ENCODE results near the gene SLC2A14. TPM values are rescaled to one million over a fixed set of nuclear protein-coding genes. Genes with fewer than 3 reads are reported as not detected.
"Not testable (repeated sequence)": the region's sequence is repeated elsewhere in the genome, so short reads cannot be mapped to it uniquely, and the experiment has no call there.

Gene SLC2A14
- total and polyA plus RNA-seq, 3 experiments from 2014 or later, result 0.13 to 0.15 TPM; not detected in 1

DNA sequence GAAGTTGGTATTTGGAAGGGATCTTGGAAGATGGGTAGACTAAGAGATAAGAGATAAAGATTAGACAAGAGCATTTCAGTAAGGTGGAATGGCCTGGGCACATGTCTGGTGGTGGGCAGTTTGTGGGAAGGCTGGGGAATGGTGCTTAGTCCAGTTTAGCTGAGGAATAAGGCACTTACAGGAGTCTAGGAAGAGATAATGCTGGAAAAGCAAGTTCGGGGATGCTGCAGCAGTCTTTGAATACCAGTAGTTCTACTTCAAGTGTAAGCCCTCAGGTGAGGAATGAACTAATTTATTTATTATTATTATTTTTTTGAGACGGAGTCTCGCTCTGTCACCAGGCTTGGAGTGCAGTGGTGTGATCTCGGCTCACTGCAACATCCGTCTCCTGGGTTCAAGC is 22.6 kb downstream of the SLC2A14 start:
- H3K4me1 Mint-ChIP-seq; POLR2A ChIA-PET; CTCF ChIA-PET; H3K4me1 ChIP-seq (ENCODE audit: insufficient read depth, low read length); H3K36me3 ChIP-seq (ENCODE audit: insufficient read depth, low read length); H3K4me3 Mint-ChIP-seq; H3K4me3 ChIP-seq (ENCODE audit: low read length); H3K36me3 Mint-ChIP-seq; H3K9me3 ChIP-seq (ENCODE audit: low read length); H3K27ac ChIP-seq (ENCODE audit: low read depth, low read length); H3K27me3 ChIP-seq (ENCODE audit: insufficient read depth, low read length, poor library complexity, severe bottlenecking); DNase-seq; H3K9me3 Mint-ChIP-seq: not testable (repeated sequence)
- Mint-ChIP-seq H3K27me3 (peaks cover 19 to 53% of the 10 kb centered on the region in 2 donors), H3K27ac (peak overlapping the region in 2 of 8 donors; percentile 7 to 15)

- POLR2A ChIA-PET, result interaction anchor here (0.6 kb wide), 1 partner anchor 116 kb away, joined by 10 read pairs; no protein-coding TSS in a partner anchor
- H3K4me1 ChIP-seq (ENCODE audit: insufficient read depth, low read length); H3K27ac Mint-ChIP-seq; CTCF ChIA-PET; H3K36me3 ChIP-seq (ENCODE audit: insufficient read depth, low read length); H3K9me3 Mint-ChIP-seq; H3K4me3 Mint-ChIP-seq; DNase-seq; H3K9me3 ChIP-seq (ENCODE audit: low read length); H3K27me3 ChIP-seq (ENCODE audit: insufficient read depth, low read length, poor library complexity, severe bottlenecking); H3K27ac ChIP-seq (ENCODE audit: low read depth, low read length); H3K36me3 Mint-ChIP-seq; H3K4me3 ChIP-seq (ENCODE audit: low read length): not testable (repeated sequence)
- Mint-ChIP-seq H3K4me1 (peaks cover 3 to 10% (median 7%) of the 10 kb centered on the region in 3 donors), H3K27me3 (peaks cover 17 to 51% of the 10 kb centered on the region in 2 donors)
These were observed 24.7 kb downstream of the SLC2A14 start for GRCh38 chr12:7848098-7848422.

DNA sequence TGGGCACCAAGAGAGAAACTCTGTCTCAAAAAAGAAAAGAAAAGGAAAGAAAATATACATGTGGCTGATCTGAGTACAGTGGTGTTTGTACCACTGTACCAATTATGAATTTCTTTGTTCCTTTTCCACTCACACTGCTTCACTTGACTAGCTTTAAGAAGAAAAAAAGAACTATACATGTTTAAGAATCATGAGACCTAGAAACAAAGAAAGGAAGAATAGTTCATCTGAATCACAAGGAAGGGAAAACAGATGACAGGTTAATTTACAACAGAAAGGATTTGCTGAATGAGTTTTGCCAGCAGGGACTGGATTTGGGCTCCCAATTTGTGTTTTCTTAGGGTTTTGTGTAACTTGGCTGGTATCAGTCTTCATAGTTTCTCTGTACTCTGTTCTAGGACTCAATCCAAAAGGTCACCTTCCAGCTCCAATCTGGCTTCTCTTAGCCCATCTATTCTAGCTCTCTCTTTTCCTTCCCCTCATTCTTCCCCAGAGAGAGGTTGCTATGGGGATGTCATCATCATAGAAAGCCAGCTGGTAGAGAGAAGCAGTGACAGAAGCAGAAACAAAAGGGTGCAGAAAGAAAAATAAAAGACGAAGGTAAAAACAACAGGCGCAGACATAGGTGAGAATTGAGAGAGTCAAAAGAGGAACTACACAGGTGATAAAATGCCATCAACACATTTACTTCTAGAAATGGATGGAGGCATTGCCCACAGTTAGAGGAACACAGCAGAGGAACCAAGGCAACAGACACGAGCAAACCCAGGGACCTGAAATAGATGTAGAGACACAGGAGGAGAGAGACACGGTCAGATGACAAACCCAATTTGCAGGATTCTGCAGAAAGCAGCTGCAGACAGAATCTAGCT is 25.3 kb downstream of the SLC2A14 start:
- peaks cover 3 to 10% (median 7%) of the 10 kb centered on the region in 3 donors for H3K4me1 Mint-ChIP-seq
- POLR2A ChIA-PET; DNase-seq; H3K9me3 ChIP-seq (ENCODE audit: low read length); H3K36me3 Mint-ChIP-seq; H3K27ac Mint-ChIP-seq; H3K36me3 ChIP-seq (ENCODE audit: insufficient read depth, low read length); H3K27ac ChIP-seq (ENCODE audit: low read depth, low read length); H3K4me3 ChIP-seq (ENCODE audit: low read length); H3K27me3 ChIP-seq (ENCODE audit: insufficient read depth, low read length, poor library complexity, severe bottlenecking); H3K4me1 ChIP-seq (ENCODE audit: insufficient read depth, low read length); H3K4me3 Mint-ChIP-seq; H3K9me3 Mint-ChIP-seq; CTCF ChIA-PET: not testable (repeated sequence)
- peaks cover 17 to 45% of the 10 kb centered on the region in 2 donors for H3K27me3 Mint-ChIP-seq

DNA sequence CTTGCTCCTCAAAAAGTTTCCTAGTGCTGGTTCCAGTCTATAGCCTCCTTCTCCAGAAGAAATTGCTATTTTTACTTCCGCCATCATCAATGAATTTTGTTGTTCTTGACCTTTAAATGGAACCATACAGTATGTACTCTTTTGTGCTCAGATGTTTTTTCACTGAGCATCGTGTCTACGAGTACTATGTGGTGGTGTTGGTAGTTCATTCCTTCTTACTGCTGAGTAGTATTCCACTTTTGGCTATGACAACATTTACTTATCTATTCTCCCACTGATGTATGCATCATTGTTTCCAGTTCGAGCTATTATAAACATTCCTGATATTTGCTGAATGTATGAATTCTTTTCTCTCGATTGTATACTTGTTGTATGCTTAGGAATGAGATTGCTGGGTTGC is 28.6 kb downstream of the SLC2A14 start:
- no peaks in the 10 kb centered on the region for H3K36me3 ChIP-seq (ENCODE audit: insufficient read depth, low read length)
- DNase-seq, result no peak
- peaks cover 3 to 10% (median 7%) of the 10 kb centered on the region in 3 donors for H3K4me1 Mint-ChIP-seq
- H3K4me1 ChIP-seq (ENCODE audit: insufficient read depth, low read length), result no peaks in the 10 kb centered on the region
- H3K4me3 ChIP-seq (ENCODE audit: low read length), result no peak overlapping the region
- no peak overlapping the region for H3K27ac ChIP-seq (ENCODE audit: low read depth, low read length)
- H3K27ac Mint-ChIP-seq, result no peak overlapping the region
- no peaks in the 10 kb centered on the region for H3K9me3 Mint-ChIP-seq
- H3K9me3 ChIP-seq (ENCODE audit: low read length), result no peaks in the 10 kb centered on the region
- CTCF ChIA-PET, result no interaction called here
- H3K27me3 ChIP-seq (ENCODE audit: insufficient read depth, low read length, poor library complexity, severe bottlenecking), result no peaks in the 10 kb centered on the region
- POLR2A ChIA-PET, result no interaction called here
- no peaks in the 10 kb centered on the region for H3K36me3 Mint-ChIP-seq
- peaks cover 13 to 38% of the 10 kb centered on the region in 2 donors for H3K27me3 Mint-ChIP-seq
- H3K4me3 Mint-ChIP-seq, result peak overlapping the region in 1 of 7 donors; percentile 63

DNA sequence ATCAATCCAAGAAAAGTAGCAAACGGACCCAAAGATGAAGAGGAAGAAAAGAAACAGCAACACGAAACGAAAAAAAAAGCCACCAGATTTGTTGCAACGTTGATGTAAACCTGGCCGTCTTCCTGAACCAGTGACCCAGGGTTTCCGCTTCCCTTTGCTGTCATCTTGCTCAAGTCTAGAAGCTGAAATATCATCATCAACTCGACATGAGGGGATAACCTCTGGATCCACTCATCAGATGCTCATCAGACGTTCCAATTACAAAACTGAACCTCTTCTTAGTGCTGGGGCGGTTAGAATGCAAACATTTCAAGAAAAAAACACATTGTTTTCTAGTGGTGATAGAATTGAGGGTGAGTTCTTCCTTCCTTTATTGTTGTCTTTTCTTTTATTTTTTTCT is 29.1 kb downstream of the SLC2A14 start:
- CTCF ChIA-PET; H3K27me3 ChIP-seq (ENCODE audit: insufficient read depth, low read length, poor library complexity, severe bottlenecking); H3K9me3 ChIP-seq (ENCODE audit: low read length); H3K36me3 Mint-ChIP-seq; H3K9me3 Mint-ChIP-seq; H3K4me1 ChIP-seq (ENCODE audit: insufficient read depth, low read length); H3K4me3 ChIP-seq (ENCODE audit: low read length); H3K27ac ChIP-seq (ENCODE audit: low read depth, low read length); POLR2A ChIA-PET; H3K36me3 ChIP-seq (ENCODE audit: insufficient read depth, low read length): not testable (repeated sequence)
- H3K4me3 Mint-ChIP-seq, result peak overlapping the region in 3 of 7 donors; percentile 42 to 65 (median 63)
- DNase-seq, result peak in 2 of 5 donors; percentile 19 to 45
- peaks cover 3 to 10% (median 7%) of the 10 kb centered on the region in 3 donors for H3K4me1 Mint-ChIP-seq
- peak overlapping the region in 6 of 8 donors; percentile 43 to 87 (median 70) for H3K27ac Mint-ChIP-seq
- H3K27me3 Mint-ChIP-seq, result peaks cover 13 to 35% of the 10 kb centered on the region in 2 donors

DNA sequence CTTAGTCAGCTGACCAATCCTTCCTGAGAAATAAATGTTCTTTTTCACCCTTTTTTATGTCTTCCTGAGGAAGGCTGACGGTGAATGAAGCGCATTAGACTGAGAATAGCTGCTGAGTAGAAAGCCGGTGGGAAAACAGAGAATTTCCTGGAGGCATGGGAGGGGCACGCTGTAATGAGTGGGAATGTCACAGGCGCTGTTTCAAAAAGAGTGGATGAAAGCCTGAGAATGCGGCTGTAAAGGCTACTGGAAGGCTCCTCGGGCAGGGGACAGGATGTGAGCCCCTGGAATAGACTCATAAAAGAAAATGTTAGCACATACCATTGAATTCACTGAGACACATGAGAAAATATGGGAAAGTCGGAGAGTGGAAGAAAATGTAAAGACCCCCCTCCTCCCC is 29.6 kb downstream of the SLC2A14 start:
- Mint-ChIP-seq H3K4me1 (peaks cover 3 to 10% (median 7%) of the 10 kb centered on the region in 3 donors), H3K27me3 (peaks cover 13 to 32% of the 10 kb centered on the region in 2 donors), H3K4me3 (peak overlapping the region in 3 of 7 donors; percentile 19 to 47 (median 45)), H3K27ac (peak overlapping the region in 1 of 8 donors; percentile 62)
- H3K4me3 ChIP-seq (ENCODE audit: low read length); H3K9me3 Mint-ChIP-seq; H3K27ac ChIP-seq (ENCODE audit: low read depth, low read length); H3K4me1 ChIP-seq (ENCODE audit: insufficient read depth, low read length); H3K27me3 ChIP-seq (ENCODE audit: insufficient read depth, low read length, poor library complexity, severe bottlenecking); H3K9me3 ChIP-seq (ENCODE audit: low read length); POLR2A ChIA-PET; CTCF ChIA-PET; H3K36me3 Mint-ChIP-seq; H3K36me3 ChIP-seq (ENCODE audit: insufficient read depth, low read length): not testable (repeated sequence)
- peak in 1 of 5 donors; percentile 13 for DNase-seq

GRCh38 chr12:7842444-7842843 is 30.3 kb downstream of the SLC2A14 start:
- H3K4me1 Mint-ChIP-seq; H3K9me3 Mint-ChIP-seq; H3K9me3 ChIP-seq (ENCODE audit: low read length); H3K27ac Mint-ChIP-seq; CTCF ChIA-PET; POLR2A ChIA-PET; H3K4me1 ChIP-seq (ENCODE audit: insufficient read depth, low read length); H3K36me3 Mint-ChIP-seq; H3K27ac ChIP-seq (ENCODE audit: low read depth, low read length); H3K27me3 ChIP-seq (ENCODE audit: insufficient read depth, low read length, poor library complexity, severe bottlenecking); H3K36me3 ChIP-seq (ENCODE audit: insufficient read depth, low read length); DNase-seq; H3K4me3 ChIP-seq (ENCODE audit: low read length); H3K4me3 Mint-ChIP-seq: not testable (repeated sequence)
- H3K27me3 Mint-ChIP-seq, result peaks cover 11 to 27% of the 10 kb centered on the region in 2 donors

- not testable (repeated sequence) for H3K4me3 ChIP-seq (ENCODE audit: low read length); H3K27ac ChIP-seq (ENCODE audit: low read depth, low read length); DNase-seq; H3K9me3 Mint-ChIP-seq; H3K36me3 ChIP-seq (ENCODE audit: insufficient read depth, low read length); H3K9me3 ChIP-seq (ENCODE audit: low read length); H3K27ac Mint-ChIP-seq; H3K27me3 ChIP-seq (ENCODE audit: insufficient read depth, low read length, poor library complexity, severe bottlenecking); H3K4me3 Mint-ChIP-seq; H3K36me3 Mint-ChIP-seq; H3K4me1 Mint-ChIP-seq; H3K4me1 ChIP-seq (ENCODE audit: insufficient read depth, low read length)
- ChIA-PET POLR2A (interaction anchor here (0.6 kb wide), 1 partner anchor 124 kb away, joined by 4 read pairs; no protein-coding TSS in a partner anchor), CTCF (interaction anchor here (1.5 kb wide), 1 partner anchor 20 kb away, joined by 3 read pairs; no protein-coding TSS in a partner anchor)
- H3K27me3 Mint-ChIP-seq, result peaks cover 11 to 23% of the 10 kb centered on the region in 2 donors
These were observed 32.9 kb downstream of the SLC2A14 start for GRCh38 chr12:7839848-7840247.

Data from CD8-positive, alpha-beta memory T cell (primary cell).